Cardiac muscle cell (in vitro differentiated cells and primary cell): ENCODE measurements around the gene TCERG1L. TPM values are rescaled to one million over a fixed set of nuclear protein-coding genes. Genes with fewer than 3 reads are reported as not detected.

Experiments used
- DNase-seq, 2 donors: peaks; one replicate each; pipeline versions ENCODE4 v3.0.0 to v3.0.0-alpha.2; 2010 to 2017; ENCODE audit warnings: low read depth in 1 of 2, low spot score in 1 of 2
- H3K27ac ChIP-seq: fragments of 200-600 bp; sonication (generic); 2 replicates; pipeline ENCODE4 v1.5.1; 2016
- H3K27me3 ChIP-seq: fragments of 200-600 bp; sonication (generic); 2 replicates; pipeline ENCODE4 v1.6.0; 2016; ENCODE audit warnings: control low read depth
- H3K36me3 ChIP-seq: fragments of 200-600 bp; sonication (generic); 2 replicates; pipeline ENCODE4 v1.5.1; 2016; ENCODE audit warnings: control low read depth
- H3K4me1 ChIP-seq: fragments of 200-600 bp; sonication (generic); 2 replicates; pipeline ENCODE4 v1.8.1; 2017; ENCODE audit warnings: low read depth, mild to moderate bottlenecking, mixed run types
- H3K4me3 ChIP-seq: fragments of 200-600 bp; sonication (generic); 2 replicates; pipeline ENCODE4 v1.5.1; 2016; ENCODE audit warnings: mild to moderate bottlenecking
- H3K9me3 ChIP-seq: fragments of 200-600 bp; sonication (generic); 2 replicates; pipeline ENCODE4 v1.5.1; 2017; ENCODE audit warnings: low read depth, mild to moderate bottlenecking, control low read depth
- polyA plus RNA-seq: library from polyadenylated mRNA; unstranded; fragments of >200 nt; fragmentation: Nextera tagmentation; extraction: Ambion mirVana; gene quantifications from 2 replicates; pipeline ENCODE4 v1.2.1, GENCODE V29; 2016
- total RNA-seq: library from RNA; depleted of rRNA; stranded (reverse); fragments of >200 nt; gene quantifications from 2 replicates; pipeline ENCODE4 v1.2.3, GENCODE V29; 2016
- TF ChIP-seq, protein P1 (sequence below): IDR thresholded peaks from 2 replicates; pipeline ENCODE4 v1.5.1; 2012; ENCODE audit warnings: low read depth, mild to moderate bottlenecking, low read length

Gene TCERG1L
- total and polyA plus RNA-seq, 2 experiments from 2014 or later = 0.12 to 1.9 TPM

GRCh38 chr10:131320860-131321604, 9.5 kb upstream of the TCERG1L start:
- TF ChIP-seq, protein P1, sequence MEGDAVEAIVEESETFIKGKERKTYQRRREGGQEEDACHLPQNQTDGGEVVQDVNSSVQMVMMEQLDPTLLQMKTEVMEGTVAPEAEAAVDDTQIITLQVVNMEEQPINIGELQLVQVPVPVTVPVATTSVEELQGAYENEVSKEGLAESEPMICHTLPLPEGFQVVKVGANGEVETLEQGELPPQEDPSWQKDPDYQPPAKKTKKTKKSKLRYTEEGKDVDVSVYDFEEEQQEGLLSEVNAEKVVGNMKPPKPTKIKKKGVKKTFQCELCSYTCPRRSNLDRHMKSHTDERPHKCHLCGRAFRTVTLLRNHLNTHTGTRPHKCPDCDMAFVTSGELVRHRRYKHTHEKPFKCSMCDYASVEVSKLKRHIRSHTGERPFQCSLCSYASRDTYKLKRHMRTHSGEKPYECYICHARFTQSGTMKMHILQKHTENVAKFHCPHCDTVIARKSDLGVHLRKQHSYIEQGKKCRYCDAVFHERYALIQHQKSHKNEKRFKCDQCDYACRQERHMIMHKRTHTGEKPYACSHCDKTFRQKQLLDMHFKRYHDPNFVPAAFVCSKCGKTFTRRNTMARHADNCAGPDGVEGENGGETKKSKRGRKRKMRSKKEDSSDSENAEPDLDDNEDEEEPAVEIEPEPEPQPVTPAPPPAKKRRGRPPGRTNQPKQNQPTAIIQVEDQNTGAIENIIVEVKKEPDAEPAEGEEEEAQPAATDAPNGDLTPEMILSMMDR = no peak
- Histone ChIP-seq H3K36me3 (no peaks in the 10 kb centered on the region), H3K4me3 (no peak overlapping the region), H3K4me1 (no peaks in the 10 kb centered on the region), H3K27ac (no peak overlapping the region), H3K27me3 (peaks cover 10% of the 10 kb centered on the region), H3K9me3 (no peaks in the 10 kb centered on the region)
- DNase-seq = no peak

GRCh38 chr10:131318814-131319213, 7.3 kb upstream of the TCERG1L start:
- Histone ChIP-seq H3K4me1 (no peaks in the 10 kb centered on the region), H3K27me3 (peaks cover 15% of the 10 kb centered on the region), H3K9me3 (no peaks in the 10 kb centered on the region), H3K4me3 (no peak overlapping the region), H3K36me3 (no peaks in the 10 kb centered on the region), H3K27ac (no peak overlapping the region)
- DNase-seq = no peak
- TF ChIP-seq, protein P1 = no peak

DNA sequence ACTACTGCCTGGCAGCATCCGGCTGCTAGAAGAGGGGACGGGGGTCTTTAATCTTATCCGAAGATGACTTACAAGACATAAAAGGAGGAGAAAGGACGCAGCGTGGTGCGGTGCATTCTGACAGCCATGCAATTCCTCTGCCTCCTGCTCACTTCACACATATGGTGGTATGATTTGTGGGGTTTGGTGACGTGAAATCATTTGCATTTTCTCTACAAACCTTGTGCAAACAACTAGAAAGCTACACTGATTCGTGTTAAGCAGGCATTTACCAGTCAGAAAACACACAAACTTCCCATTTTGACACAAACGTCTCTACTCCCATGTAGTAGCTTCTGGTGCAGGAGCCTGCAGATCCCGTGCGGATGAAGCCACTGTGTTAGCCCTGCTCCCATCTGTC, 6.8 kb upstream of the TCERG1L start:
- H3K4me3 ChIP-seq = no peak overlapping the region
- peaks cover 18% of the 10 kb centered on the region for H3K27me3 ChIP-seq
- H3K9me3 ChIP-seq = no peaks in the 10 kb centered on the region
- no peak overlapping the region for H3K27ac ChIP-seq
- DNase-seq = no peak
- no peaks in the 10 kb centered on the region for H3K4me1 ChIP-seq
- H3K36me3 ChIP-seq = no peaks in the 10 kb centered on the region
- TF ChIP-seq, protein P1 = no peak

DNA sequence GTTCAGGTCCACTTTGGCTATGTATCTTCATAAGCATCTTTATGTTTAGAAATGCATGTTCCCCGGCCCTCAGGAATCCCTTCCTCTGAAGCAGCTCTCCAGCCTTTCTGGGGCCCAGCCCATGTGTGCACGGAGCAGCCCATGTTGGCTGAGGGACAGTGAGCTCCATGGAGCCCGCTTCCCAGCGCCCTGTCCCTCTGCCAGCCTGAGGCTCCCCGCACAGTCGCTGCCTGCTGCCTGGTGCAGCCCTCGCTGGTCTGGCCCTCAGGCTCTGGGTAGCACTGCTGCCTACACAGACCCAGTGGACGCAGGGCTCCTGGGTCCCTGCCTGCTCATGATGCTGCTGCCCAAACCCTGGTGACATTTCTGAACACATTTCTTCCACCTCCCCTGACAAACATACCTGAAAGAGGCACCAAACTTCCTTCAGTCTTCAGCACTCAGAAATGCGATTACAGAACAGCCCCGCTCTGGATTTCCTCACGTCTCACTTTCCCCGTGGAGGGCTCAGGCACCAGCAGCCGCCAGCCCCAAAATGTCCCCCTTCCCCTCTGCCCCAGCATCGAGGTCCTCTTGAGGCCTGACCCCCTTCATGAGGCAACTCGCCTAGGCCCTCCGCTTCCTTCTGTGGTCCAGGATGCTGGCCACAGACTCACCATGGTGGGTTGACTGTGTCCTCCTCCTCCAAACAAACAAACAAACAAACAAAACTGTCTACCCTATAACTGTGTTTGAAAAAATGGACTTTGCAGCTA, 5.0 kb upstream of the TCERG1L start:
- TF ChIP-seq, protein P1 = no peak
- Histone ChIP-seq H3K36me3 (no peaks in the 10 kb centered on the region), H3K9me3 (no peaks in the 10 kb centered on the region), H3K4me1 (no peaks in the 10 kb centered on the region), H3K4me3 (no peak overlapping the region), H3K27me3 (peaks cover 33% of the 10 kb centered on the region), H3K27ac (no peak overlapping the region)
- DNase-seq = no peak

DNA sequence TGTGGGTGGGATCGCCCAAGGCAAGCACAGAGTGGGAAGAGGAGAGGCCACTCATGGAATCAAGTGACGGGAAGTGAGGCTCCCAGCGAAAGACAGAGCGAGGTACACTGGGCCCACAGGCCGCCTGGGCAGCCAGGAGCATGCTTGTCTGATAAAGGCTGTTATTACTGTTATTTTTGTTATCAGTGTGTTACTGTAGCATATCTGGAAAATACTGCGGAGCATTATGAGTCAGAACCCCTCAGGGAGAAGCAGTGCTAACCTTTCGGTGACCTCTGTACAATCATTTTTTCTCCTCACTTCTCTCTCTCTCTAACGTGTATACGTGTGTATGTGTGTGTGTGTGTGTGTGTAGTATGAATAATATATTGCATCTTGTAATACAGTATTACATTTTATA, 3.8 kb upstream of the TCERG1L start:
- Histone ChIP-seq H3K27me3 (peaks cover 45% of the 10 kb centered on the region), H3K9me3 (no peaks in the 10 kb centered on the region), H3K27ac (no peak overlapping the region), H3K4me1 (no peaks in the 10 kb centered on the region), H3K4me3 (no peak overlapping the region), H3K36me3 (no peaks in the 10 kb centered on the region)
- DNase-seq = peak in 1 of 2 donors; percentile 57
- TF ChIP-seq, protein P1 = no peak
